GM10266 (cell line): ENCODE measurements around the gene CPNE4.

Source experiments
- DNase-seq: peaks from one replicate; pipeline ENCODE4 v3.0.0; 2012; ENCODE audit errors: extremely low spot score
- CTCF ChIP-seq: IDR thresholded peaks from 2 replicates; pipeline ENCODE4 v1.5.1; 2012; ENCODE audit warnings: mild to moderate bottlenecking, low read depth; ENCODE audit not compliant: control insufficient read depth, insufficient read depth; ENCODE audit errors: missing control alignments

Gene CPNE4

GRCh38 chr3:131856171-131856570 lies 178.6 kb downstream of the CPNE4 start:
- no peak for TF ChIP-seq CTCF
- no peak for DNase-seq

- no peak for DNase-seq
- no peak for TF ChIP-seq CTCF
Measured at GRCh38 chr3:131850223-131850622, 184.6 kb downstream of the CPNE4 start.

GRCh38 chr3:131849616-131850015 lies 185.2 kb downstream of the CPNE4 start:
- no peak for TF ChIP-seq CTCF

GRCh38 chr3:131847966-131848510 lies 186.8 kb downstream of the CPNE4 start:
- no peak for TF ChIP-seq CTCF
- DNase-seq: no peak

More at GRCh38 chr3:131849616-131850015, 185.2 kb downstream of the CPNE4 start:
- no peak for DNase-seq

- no peak for DNase-seq
- TF ChIP-seq CTCF: no peak
Measured at GRCh38 chr3:131846296-131846924, 188.4 kb downstream of the CPNE4 start.

- TF ChIP-seq CTCF: no peak
- DNase-seq: no peak
Measured at GRCh38 chr3:131843174-131843573, 191.6 kb downstream of the CPNE4 start.

- no peak for TF ChIP-seq CTCF
- no peak for DNase-seq
Measured at GRCh38 chr3:131840156-131840797, 194.5 kb downstream of the CPNE4 start.
